ENCODE measurements around the gene CSPG4.
"Not testable (repeated sequence)": the region's sequence is repeated elsewhere in the genome, so short reads cannot be mapped to it uniquely, and the experiment has no call there.

CSPG4 gene

GRCh38 chr15:75647370-75648155 is 65.1 kb downstream of the CSPG4 start, which contains the start of gene SNX33:
SNX33 (plus strand) TSS chr15:75647912; CDS start chr15:75649103, 1,191 bp downstream.
- peak; percentile 81 for DNase-seq

GRCh38 chr15:75646944-75647364 is 65.7 kb downstream of the CSPG4 start:
- DNase-seq: peak; percentile 70

GRCh38 chr15:75646112-75646943 is 66.3 kb downstream of the CSPG4 start:
- DNase-seq: no peak

- no peak for DNase-seq
Observed at GRCh38 chr15:75644376-75644775, 68.3 kb downstream of the CSPG4 start.

- no peak for DNase-seq
Observed at GRCh38 chr15:75641603-75642002, 71.0 kb downstream of the CSPG4 start.

GRCh38 chr15:75641179-75641503 is 71.5 kb downstream of the CSPG4 start:
- DNase-seq: no peak

- DNase-seq: peak; percentile 71
Observed at GRCh38 chr15:75640483-75641178, 72.0 kb downstream of the CSPG4 start.

DNA sequence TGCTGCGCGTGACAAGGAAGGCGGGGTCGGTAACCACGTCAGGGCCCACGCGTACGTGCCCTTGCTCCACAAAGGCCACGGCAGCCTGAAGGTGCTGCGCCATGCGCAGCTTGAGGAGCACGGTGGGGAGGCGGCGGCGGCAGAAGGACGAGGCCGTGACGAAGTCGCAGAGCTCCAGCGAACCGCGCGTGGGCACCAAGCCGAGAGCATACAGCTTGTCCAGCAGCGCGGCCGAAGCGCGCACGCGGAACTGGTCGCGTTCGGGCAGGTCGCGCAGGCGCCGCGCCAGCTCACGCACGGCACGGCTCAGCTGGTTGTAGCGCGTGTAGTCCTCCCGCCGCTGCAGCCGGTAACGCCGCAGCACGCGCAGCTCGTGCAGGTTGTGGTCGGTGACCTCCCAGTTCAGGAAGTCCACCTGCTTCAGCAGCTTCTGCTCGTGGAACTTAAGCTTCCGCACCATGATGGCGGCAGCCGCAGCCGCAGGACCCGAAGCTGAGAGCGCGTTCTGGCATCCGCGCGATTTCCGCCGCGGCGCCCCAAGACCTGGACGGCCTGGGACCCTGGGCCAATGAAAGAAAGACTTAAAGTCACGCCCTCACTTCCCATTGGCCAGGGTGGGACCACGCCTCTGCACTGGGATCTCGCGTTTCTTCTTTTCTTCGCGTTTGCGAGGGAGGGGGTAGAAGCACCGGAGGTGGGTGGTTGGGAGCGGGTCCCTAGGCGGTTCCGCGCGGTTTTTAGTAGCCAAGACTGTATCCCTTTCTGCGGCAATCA is 72.8 kb downstream of the CSPG4 start, which contains the start of gene IMP3:
IMP3 (minus strand) TSS at position 516 of the 774 bp plus-strand sequence; CDS start at position 460, 56 bp downstream.
- peak; percentile 94 for DNase-seq

- no peak for DNase-seq
Observed at GRCh38 chr15:75639191-75639708, 73.4 kb downstream of the CSPG4 start.

DNA sequence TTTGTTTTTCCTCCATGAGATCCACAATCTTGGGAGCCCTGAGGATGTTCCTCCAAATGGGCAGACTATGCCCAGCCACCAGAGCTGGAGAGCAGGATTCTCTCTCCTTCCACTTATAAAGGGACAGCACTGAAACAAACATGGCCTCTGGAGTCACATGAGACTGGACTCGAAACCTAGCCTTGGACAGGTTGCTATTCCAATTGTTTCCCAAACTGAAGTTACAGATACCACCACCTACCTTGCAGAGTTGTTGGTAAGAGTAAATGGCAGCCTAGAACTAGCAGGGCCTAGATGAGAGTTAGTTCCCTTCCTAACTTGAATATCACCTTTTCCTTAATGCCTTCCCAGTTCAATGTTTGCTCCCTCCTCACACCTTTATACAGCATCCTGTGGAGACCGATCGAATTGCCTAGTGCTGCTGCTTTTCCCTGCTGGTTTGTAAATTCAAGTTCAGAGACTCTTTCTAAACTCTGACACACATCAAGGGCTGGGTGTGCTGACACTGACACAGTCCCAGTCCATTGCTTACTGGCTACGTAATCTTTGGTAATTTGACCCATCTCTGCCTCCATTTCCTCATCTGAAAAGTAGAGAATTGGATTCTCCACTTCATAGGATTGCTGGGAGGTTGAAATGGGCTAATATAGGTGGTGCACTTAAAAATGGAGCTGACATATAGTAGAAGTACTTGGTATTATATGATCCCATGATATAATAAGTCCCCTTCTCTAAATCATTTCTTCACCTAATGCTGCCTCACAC is 75.2 kb downstream of the CSPG4 start:
- no peak for DNase-seq

- DNase-seq: no peak
Observed at GRCh38 chr15:75636026-75636425, 76.6 kb downstream of the CSPG4 start.

- DNase-seq: not testable (repeated sequence)
Observed at GRCh38 chr15:75633922-75634321, 78.7 kb downstream of the CSPG4 start.

DNA sequence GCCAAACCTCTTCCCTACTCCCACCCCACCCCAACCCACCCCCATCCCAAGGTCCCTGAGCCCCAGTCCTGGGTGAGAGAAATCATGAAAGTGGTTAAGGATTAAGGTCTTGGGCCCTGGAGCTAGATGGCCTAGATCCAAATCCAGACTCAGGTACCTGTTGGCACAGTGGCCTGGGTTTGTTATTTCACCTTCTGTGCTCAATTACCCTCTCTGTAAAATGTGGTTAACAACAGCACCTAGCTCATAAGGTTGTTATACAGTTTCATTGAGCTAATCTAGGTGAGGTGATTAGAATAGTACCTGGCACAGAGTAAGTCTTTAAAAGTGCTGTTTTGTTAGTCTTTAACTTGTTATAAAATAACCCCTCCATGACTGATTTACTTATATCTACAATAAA is 80.7 kb downstream of the CSPG4 start:
- DNase-seq: no peak

GRCh38 chr15:75625542-75626347 is 86.9 kb downstream of the CSPG4 start, which contains the start of gene SNUPN:
SNUPN (minus strand) TSS chr15:75625725; CDS start chr15:75621051, 4,674 bp downstream.
- DNase-seq: peak; percentile 96

All from activated CD8-positive, alpha-beta memory T cell treated with anti-CD3 and anti-CD28 coated beads for 24 hours (primary cell).